ELF-1 (cell line): ENCODE results near the gene NUMA1.

Experiments used
- DNase-seq: peaks from one replicate; pipeline ENCODE4 v3.0.0-alpha.2; 2016; ENCODE audit warnings: low read depth, low spot score

Gene NUMA1

GRCh38 chr11:72014761-72015320, 65.5 kb downstream of the NUMA1 start:
- no peak for DNase-seq

GRCh38 chr11:72013765-72014711, 66.3 kb downstream of the NUMA1 start:
- no peak for DNase-seq

- DNase-seq, result peak; percentile 84
Observed at GRCh38 chr11:72012897-72013721, 67.2 kb downstream of the NUMA1 start.

- DNase-seq, result no peak
Observed at GRCh38 chr11:72012091-72012630, 68.2 kb downstream of the NUMA1 start.

GRCh38 chr11:72010529-72011233, 69.7 kb downstream of the NUMA1 start:
- DNase-seq, result no peak

- no peak for DNase-seq
Observed at GRCh38 chr11:72009156-72009555, 71.2 kb downstream of the NUMA1 start.

- DNase-seq, result no peak
Observed at GRCh38 chr11:72008728-72009127, 71.6 kb downstream of the NUMA1 start.

GRCh38 chr11:72007587-72007986, 72.8 kb downstream of the NUMA1 start:
- DNase-seq, result no peak

- no peak for DNase-seq
Observed at GRCh38 chr11:72007089-72007476, 73.3 kb downstream of the NUMA1 start.

GRCh38 chr11:72006309-72007088, 73.8 kb downstream of the NUMA1 start:
- DNase-seq, result no peak

GRCh38 chr11:72005347-72006260, 74.7 kb downstream of the NUMA1 start:
- DNase-seq, result no peak

- DNase-seq, result peak; percentile 40
Observed at GRCh38 chr11:72004515-72005346, 75.6 kb downstream of the NUMA1 start.

- no peak for DNase-seq
Observed at GRCh38 chr11:72003776-72004171, 76.6 kb downstream of the NUMA1 start.

GRCh38 chr11:72002841-72003775, 77.2 kb downstream of the NUMA1 start:
- no peak for DNase-seq

- no peak for DNase-seq
Observed at GRCh38 chr11:72001834-72002591, 78.3 kb downstream of the NUMA1 start.

- DNase-seq, result no peak
Observed at GRCh38 chr11:72001285-72001684, 79.1 kb downstream of the NUMA1 start.
